T-helper 9 cell (primary cell): ENCODE results near the gene SELENOF.
"Not testable (repeated sequence)": the region's sequence is repeated elsewhere in the genome, so short reads cannot be mapped to it uniquely, and the experiment has no call there.

Source experiments
- DNase-seq: peaks from one replicate; pipeline ENCODE4 v3.0.0-alpha.2; 2020

Gene SELENOF

DNA sequence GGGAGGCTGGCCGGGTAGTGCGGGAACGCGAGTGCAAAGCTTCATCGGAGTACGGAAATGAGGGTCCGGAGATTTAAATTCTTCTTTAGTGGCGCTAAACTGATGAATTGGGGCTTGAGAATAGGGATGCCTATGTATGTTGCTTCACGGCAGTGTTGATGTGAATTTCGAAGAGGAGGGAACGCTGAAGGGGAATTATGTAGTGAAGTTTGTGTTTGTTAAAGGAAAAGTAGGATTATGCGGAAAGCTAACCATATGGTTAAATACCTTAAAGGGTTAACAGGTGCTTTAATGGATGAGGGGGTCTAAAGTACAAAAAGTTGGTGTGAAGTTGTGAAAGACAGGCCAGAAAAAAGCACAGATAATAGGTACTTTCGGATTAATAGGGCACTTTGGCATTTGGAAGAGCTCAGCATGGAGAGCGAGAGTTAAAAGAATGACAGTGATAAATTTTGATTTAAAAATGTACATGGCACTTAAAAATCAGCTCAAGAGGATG, 1.9 kb upstream of the SELENOF start:
- no peak for DNase-seq

DNA sequence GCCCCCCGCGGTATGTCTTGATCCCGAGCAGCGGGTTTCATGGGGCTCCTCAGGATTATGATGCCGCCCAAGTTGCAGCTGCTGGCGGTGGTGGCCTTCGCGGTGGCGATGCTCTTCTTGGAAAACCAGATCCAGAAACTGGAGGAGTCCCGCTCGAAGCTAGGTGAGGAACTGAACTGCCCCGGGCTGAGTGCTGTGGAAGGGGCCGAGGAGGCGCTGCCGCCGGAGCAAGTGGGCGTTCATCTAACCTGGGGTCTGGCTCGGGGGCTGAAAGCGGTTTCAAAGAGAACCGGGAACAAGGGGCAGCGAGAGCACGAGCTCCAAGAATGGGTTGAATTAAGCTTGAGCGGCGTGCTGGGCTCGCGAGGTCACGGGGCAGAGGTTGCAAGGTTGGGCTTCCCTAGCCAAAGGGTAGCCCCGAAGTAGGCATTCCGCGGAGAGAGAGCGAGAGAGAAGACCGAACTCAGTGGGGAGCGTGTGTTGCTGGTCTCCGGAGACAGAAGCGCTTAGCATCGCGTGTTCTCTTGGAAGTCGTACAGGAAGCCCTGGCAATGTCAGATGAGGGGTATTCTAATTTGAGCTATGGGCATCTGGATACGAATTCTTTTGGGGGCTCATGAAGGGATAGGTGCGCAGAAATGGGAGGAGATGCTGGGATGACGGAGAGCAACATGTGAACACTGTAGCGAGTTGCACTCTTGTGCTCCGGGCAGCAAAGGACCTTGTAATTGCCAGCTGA, 1.2 kb upstream of the SELENOF start:
- DNase-seq, result peak; percentile 28

DNA sequence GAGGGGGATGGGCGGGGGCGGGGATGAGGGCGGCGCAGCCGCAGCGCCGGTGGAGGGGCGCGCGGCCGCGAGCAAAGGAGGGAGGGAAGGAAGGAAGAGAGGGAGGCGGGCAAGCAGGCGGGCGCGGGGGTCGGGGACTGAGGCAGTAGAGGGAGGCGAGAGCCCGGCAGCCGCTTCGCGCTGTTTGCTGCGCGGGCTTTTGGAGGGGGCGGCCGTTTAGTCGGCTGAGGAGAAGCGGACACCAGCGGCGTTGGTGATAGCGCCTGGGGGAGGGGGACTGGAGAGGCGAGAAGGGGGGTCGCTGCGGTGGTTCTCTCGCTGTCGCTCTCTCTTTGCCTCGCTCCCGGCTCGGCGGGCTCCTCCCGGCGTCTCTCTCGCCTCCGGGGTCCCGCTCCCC, 673 bp upstream of the SELENOF start, which contains the start of gene HS2ST1:
Gene HS2ST1 (plus strand): TSS at position 35 of the 397 bp plus-strand sequence.
- DNase-seq, result no peak

DNA sequence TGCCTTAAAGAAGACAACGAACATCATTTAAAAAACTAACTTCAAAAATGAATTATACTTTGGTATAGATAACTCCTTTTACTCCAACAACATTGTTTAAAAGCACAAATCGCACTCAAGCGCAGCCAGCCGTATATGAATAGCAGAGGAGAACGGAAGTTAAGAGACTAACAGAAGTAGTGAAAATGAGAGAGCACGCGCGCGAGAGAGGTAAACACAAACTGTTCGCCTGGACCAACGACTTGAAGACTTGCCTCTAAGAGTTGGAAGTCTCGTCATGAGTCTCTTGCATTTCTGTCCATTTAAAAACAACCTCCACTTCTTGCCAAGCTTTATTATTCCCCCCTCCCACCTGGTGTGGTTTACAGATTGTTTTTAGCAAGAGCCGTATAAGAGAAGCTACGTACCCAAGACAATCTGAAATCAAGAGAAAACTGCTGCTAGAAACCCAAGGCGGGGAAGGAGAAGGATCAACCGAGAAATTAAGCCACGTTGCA, 479 bp downstream of the SELENOF start:
- DNase-seq, result peak; percentile 21

DNA sequence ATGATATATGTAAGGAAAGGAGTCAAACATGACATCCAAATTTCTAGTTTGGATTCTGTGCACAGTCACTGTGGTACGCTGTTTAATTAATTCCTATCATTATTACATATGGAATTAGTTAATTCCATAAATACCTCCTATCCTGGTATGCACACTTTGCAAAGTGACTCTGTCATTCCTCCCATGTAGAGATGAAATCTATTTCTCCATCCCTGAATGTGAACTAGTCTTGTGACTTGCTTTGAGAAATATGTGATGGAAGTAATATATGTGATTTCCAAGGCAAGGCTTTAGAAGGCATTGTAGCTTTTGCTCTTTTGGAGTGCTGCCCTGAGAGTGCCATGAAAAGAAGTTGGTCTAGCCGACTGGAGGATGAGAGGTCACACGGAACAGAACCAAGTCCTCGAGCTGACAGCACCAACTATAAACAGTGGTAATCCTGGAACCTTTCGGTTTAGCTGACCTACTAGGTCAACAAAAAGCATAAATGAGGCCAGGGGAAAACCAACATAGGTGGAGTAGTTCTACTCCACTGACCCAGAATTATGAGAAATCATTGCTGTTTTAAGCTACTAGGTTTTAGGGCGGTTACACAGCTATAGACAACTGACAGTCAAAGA, 1.5 kb downstream of the SELENOF start:
- no peak for DNase-seq

DNA sequence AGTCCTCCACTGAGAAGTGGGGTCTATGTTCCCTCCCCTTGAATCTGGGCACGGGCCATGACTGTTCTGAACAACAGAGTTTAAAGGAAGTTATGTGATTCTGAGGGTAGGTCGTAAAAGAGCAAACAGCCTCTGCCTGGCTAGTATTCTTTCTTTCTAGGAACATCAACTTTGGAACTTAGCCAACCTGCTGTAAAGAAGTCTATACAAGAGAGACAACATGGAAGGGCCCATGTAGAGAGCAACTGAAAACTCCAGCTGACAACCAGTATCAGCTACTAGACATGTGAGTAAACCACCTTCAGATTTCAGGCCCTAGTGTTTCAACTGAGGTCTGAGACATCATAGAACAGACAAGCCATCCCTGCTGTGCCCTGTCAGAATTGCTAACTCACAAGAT, 7.5 kb downstream of the SELENOF start:
- no peak for DNase-seq

DNA sequence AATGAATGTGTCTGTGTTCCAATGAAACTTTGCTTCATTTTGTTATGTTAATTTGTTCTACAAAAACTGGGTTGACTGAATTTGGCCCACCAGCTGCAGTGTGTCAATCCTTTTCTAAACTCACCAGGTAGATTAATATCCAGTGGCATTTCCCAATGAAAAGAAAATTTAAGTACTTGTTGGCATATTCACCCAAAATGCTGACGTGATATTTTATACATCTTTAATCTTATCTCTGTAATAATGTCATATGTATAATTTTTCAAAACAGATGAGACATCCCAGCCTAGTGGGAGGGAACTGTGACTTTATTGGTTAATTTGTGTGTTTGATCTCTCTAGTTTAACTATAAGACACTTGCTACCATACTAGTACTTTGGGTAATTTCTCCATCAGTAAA, 8.1 kb downstream of the SELENOF start:
- no peak for DNase-seq

DNA sequence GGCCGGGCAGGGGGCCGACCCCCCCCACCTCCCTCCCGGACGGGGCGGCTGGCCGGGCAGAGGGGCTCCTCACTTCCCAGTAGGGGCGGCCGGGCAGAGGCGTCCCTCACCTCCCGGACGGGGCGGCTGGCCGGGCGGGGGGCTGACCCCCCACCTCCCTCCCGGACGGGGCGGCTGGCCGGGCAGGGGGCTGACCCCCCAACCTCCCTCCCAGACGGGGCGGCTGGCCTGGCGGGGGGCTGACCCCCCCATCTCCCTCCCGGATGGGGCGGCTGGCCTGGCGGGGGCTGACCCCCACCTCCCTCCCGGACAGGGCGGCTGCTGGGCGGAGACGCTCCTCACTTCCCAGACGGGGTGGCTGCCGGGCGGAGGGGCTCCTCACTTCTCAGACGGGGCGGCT, 14.5 kb downstream of the SELENOF start:
- not testable (repeated sequence) for DNase-seq

DNA sequence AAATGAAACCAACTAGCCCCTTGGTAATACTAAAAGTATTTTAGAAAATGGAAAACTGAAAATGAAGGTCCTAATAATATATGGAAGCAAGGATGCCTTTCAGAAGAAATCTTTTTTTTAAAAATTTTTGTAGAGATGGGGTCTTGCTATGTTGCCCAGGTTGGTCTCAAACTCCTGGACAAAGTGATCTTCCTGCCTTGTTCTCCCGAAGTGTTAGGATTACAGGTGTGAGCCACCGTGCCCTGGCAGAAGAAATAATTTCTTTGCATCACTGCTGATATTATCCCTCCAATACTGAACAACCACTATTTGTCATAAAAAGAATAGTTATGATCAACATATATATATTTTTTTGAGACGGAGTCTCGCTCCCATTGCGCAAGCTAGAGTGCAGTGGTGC, 25.6 kb downstream of the SELENOF start:
- DNase-seq, result no peak

DNA sequence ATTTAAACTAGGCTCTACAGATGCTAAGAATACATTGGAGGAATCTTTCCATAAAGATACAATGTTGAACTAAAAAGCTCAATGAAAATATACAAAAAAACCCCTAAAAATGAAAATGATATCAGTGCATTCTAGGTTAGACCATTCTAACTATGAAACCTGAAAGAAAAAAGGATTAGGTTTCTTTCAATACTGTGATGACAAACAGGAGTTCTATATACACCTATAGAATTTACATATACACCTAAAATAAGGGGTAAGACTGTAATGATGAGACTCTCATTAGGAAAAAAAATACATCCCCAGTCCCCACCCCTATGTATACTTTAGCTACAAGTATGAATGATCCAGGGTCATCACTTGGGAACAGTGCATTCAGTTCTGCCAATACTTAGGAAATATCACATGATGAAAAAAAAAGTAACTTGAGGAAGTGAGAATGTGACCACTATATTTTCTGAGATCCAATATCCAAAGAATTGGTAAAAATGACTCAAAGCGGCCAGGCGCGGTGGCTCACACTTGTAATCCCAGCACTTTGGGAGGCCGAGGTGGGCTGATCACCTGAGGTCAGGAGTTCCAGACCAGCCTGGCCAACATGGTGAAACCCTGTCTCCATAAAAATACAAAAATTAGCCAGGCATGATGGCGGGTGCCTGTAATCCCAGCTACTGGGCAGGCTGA, 26.3 kb downstream of the SELENOF start:
- no peak for DNase-seq

DNA sequence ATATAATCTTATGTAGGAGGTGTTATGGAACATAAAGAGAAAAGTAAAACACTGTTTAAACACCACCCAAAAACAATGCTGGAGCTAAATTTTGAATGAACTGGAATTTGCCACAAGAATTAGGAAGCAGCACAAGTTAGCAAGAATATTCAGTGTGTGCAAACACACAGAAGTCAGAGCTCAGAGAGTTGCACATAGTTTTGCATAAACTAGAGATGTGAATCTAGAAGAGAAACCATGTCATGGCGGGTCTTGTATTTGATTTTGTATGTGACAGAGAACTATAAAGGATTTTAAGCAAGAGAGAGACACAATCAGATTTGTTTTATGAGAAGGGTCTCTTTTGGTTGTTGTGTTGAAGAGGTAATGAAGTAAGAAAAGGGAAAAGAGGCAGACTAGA, 38.2 kb downstream of the SELENOF start:
- DNase-seq, result no peak

DNA sequence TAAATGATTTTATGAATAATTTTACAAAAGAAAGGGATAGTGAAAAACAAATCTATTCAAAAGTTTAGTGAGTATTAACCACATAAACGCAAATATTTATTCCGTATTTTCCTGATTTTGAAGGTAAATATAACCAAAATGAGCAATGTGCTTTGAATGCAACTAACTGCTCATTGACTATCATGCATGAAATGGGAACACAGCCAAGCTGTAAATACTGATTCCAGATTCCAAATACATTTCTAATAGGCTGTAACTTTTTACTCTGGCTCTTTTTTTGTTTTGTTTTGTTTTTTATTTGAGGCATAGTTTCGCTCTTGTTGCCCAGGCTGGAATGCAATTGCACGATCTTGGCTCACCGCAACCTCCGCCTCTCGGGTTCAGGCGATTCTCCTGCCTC, 41.8 kb downstream of the SELENOF start:
- no peak for DNase-seq

DNA sequence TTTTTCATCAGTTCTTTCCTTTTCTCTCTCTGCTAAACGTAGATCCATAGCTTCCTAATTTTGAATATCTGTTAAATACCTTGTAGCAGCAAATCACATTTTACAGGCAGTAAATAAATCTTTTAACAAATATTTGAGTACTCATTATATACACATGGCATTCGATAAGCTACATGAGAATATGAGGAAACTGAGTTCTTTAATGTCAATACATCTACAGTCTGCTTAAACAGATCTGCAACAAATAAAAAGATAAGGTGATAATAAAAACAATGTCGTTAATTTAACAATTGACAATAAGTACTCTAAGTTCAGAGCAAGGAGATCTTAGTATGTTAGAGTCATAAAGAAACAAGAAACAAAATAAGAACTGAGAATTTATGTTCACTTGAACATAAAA, 42.9 kb downstream of the SELENOF start:
- no peak for DNase-seq

DNA sequence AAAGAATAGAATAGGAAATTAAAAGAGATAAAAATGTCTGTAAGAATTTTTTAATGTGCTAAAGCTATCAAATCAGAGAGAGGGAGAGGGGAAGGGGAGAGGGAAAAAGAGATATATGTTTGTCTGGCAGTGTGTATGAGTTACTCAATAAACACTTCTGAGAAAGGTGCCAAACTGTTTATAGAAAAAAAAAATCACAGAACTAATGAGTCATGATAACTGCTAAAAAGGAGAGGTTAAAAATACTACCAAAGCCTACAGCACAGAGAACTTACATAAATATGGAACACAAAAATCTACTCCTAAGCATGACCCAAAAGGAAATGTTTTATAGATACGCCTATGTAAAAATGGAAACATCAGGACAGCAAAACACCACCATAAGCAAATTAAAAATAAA, 45.4 kb downstream of the SELENOF start:
- DNase-seq, result no peak

DNA sequence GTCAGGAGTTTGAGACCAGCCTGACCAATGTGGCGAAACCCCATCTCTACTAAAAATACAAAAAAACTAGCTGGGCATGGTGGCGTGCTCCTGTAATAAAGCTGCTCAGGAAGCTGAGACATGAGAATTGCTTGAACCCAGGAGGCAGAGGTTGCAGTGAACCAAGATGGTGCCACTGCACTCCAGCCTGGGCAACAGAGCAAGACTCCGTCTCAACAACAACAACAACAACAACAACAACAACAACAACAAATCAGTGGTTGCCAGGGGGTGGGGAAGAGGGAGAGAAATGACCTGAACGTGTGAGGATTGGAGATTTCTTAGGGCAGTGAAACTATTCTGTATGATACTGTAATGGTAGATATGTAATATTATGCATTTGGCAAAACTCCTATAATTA, 46.6 kb downstream of the SELENOF start:
- DNase-seq, result not testable (repeated sequence)

DNA sequence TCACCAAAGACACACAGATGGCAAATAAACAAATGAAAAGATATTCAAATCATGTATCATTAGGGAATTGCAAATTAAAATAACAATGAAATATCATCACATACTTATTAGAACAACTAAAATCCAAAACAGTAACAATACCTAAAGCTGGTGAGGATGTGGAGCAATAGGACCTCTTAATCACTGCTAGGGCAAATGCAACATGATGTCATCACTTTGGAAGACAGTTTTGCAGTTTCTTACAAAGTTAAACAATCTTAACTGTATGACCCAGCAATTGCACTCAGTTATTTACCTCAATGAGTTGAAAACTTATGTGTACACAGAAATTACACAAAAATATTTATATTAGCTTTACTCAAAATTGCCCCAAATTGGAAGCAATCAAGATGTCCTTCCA, 47.3 kb downstream of the SELENOF start:
- DNase-seq, result no peak

DNA sequence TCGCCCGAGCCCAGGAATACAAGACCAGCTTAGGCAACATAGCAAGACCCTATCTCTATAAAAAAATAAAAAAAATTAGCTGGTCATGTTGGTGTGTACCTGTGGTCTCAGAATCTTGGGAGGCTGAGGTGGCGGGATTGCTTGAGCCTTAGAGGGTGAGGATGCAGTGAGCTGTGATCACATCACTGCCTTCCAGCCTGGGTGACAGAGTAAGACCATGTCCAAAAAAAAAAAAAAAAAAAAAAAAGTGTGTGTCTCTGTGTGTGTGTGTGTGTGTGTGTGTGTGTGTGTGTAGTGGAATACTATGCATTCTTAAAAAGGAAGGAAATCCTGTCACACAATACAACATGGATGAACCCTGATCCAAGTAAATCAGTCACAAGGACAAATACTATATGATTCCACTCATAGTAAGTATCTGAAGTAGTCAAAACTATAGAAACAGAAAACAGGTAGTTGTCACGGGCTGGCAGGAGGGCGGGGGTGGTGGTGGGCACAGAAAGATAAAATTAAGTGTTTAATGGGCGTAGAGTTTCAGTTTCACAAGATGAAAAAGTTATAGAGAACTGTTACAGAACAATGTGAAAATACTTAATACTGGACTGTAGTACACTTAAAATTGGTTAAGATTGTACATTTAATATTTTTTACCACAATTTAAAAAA, 47.8 kb downstream of the SELENOF start:
- no peak for DNase-seq

DNA sequence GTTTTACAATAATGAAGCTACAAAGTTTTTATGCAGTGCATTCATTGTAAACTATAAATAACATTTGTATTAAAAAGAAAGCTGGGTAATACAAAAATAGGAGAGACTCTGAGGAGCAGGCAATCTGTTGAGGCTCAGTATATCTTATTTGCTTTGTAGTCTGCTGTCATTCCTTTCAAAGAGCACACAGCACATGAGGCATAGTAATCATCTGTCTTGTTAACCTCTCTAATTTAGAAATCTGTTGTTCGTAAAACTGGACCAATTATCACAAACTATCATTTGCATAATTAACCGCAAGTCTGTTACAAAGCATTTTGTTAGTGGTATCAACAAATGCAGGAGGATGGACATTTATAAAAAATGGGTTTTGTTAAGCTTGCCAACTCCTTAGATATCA, 51.0 kb downstream of the SELENOF start:
- DNase-seq, result no peak

DNA sequence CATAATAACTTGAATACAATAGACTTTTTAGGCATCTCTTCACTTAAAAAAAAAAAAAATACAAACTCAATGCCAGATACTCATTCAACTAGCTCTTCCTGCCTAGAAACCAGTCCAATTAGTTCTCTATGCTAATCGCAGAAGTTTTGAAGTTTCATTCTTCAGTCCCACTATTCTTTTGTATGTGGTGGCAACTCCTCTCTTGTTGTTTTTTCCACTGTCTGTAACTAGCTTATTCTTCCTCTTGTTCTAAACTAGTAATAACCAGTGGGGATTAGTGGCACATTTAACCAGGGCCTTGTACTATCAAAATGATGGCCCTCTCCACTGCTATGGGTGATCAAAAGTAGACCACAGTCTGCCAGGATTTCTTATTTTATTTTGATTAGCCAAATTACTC, 52.5 kb downstream of the SELENOF start:
- no peak for DNase-seq

DNA sequence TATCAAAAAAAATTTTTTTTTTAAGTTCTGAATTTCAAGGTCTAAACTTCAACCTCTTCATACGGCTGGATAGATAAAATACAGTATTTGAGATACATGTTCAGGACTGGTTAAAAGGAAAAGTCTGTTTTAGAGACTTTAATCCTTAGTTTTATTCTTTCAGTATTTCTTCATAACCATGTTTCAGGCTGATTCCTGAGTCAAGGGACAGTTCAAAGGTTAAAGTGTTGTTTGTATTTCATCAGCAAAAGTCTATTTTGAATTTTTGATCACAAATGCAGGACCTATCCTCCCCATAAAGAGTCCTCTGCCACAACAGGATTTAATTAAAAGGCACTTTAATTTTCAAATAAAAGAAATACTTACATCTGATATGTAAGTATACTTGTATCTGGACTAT, 53.5 kb downstream of the SELENOF start:
- no peak for DNase-seq

DNA sequence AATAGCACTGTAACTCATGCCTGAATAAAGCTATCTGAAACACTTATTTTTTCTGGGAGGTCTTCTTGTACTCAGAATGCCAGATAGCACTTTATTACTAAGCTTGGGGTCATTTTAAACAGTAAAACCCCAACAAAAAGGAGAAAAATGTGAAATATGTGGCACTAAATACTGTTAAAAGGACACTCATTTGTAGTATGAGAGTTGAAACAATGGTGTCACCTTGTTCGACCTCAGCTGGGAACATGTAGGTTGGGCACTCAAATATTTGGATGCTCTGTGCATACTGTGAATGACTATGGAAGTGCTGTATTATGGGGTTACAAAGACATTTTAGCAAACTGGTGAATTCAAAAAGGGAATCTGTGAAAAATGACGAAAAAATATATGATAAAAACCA, 53.9 kb downstream of the SELENOF start:
- no peak for DNase-seq

DNA sequence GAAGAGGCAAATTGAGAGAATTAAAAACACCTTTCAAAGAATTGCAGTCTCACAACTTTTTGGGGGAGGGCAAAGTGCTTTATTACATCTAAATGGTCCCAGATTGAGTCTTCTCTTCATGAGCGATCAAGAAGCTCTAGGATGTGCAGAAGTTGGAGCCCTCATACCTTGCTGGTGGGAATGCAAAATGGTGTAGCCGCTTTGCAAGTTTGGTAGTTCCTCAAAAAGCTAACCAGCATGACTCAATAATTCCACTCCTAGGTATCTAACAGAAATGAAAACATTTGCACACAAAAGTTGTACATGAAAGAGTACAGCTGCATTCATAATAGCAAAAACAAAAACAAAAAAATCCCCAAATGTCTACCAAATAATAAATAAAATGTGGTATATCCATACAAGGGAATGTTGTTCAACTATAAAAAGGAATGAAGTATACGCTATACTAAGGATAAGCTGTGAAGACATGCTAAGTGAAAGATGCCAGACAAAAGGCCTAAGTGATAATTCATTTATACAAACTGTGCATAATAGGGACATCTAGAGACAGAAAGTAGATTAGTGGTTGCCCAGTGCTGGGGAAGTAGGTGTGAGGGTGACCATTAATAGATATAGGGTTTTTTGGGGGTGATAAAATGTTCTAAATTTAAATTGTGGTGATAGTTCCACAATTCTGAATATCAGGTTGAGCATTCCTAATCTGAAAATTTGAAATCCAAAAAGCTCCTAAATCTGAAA, 55.2 kb downstream of the SELENOF start:
- no peak for DNase-seq

DNA sequence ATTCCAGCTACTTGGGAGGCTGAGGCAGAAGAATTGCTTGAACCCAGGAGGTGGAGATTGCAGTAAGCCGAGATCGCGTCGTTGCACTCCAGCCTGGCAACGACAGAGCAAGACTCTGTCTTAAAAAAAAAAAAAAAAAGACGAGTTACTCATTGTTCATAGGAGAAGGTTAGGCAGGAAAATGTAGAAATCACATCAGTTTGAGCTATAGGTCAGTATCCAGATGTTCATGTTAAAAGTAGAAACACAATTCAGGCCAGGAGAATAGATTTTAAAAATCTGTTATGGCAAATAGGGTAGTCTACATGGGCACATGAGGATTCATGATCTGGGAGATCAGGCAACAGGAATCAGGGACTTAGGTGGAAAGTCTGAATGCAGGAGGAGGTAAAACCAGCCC, 57.7 kb downstream of the SELENOF start:
- no peak for DNase-seq
